HG03196 (cell line): Measurements from ENCODE around the gene BRAF.
"Not testable (repeated sequence)": the region's sequence is repeated elsewhere in the genome, so short reads cannot be mapped to it uniquely, and the experiment has no call there.

Experiments
- ATAC-seq: cut with Tn5 transposase; IDR thresholded peaks from one replicate; pipeline ENCODE4 v1.9.1; 2021; ENCODE audit not compliant: unreplicated experiment

The BRAF gene

DNA sequence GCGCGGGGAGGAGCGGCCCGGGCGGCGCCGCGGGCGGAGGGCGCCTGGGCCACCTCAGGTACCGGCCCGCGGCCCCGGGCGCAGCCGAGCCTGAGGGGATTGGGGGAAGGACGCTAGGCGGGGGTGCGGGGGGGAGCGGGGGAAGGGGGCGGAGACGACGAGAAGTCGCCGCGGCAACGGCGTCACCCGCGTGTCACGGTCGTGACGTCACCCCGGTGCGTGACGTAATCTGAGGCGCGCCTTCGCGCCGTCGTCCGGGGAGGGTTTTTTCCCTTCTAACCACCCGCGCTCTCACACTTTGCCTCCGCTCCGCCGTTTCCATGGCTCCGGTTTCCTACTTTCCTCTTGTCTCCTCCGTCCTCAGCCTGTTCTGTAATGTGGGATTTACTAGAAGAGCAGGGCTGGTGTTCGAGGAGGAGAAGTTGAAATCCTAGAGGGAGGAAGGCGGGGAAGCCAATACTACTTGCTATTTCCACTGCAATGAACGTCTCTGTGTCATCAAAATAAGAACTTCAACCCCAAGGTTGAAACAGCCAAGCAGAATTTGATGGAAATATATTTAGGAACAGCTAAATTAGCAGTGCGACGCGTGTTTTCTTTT, at the start of gene BRAF:
BRAF (minus strand) TSS at position 109 of the 601 bp plus-strand sequence. CDS start 226 bp downstream, outside the sequence.
- peak; percentile 41 for ATAC-seq

DNA sequence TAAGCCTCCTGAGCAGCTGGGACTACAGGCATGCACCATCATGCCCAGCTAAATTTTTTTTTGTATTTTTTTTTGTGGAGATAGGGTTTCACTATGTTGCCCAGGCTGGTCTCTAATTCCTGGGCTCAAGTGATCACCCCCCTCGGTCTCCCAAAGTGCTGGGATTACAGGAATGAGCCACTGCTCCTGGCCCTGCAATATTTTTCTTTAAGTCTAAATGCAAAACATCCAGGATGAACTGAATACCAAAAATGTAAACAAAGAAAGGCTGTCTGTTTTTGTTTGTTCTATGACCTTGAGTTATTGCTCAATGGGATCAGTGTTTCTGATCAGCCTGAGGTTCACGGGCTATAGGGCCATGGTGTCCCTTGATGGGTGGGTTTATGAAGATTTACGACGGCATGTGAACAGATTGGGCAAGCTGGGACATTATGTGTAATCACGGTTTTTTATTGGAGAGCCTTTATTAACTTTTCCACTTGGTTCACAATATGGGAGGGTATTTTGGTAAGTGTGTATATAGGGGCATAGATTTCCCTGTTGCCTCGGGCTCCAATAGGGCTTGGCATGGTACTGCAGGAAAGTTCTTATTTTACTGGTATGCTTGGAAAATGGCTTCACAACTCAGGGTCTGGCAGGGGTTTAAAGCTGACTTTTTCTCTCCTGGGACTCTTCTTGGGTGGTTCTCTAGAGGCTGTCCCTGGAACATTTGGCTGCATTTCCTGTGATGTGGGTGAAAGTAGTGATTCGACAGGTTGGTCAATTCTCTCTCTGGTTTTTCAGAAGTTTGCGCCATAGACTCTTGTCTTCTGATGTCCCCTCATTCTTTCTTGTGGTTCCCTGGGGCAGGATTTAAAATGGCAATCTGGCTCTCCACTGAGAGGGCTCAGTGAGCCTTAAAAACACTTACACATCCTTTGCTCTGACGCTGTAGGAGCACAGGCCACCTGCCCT, 48.4 kb upstream of the BRAF start:
- no peak for ATAC-seq

DNA sequence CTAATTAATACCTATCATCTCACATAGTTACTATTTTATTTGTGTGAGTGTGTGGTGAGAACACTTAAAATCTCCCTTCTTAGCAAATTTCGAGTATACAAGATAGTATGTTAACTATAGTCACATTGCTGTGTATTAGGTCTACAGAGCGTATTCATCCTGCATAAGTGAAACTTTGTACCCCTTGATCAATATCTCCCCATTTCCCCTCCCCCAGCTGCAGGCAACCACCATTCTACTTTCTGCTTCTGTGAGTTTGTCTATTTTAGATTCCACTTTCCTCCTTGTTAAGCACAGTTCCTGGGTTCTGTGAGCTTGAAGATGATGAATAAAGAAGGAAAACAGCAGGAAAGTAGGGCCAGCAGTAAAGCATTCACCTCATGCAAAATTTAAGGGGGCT, 47.6 kb upstream of the BRAF start:
- ATAC-seq: no peak

DNA sequence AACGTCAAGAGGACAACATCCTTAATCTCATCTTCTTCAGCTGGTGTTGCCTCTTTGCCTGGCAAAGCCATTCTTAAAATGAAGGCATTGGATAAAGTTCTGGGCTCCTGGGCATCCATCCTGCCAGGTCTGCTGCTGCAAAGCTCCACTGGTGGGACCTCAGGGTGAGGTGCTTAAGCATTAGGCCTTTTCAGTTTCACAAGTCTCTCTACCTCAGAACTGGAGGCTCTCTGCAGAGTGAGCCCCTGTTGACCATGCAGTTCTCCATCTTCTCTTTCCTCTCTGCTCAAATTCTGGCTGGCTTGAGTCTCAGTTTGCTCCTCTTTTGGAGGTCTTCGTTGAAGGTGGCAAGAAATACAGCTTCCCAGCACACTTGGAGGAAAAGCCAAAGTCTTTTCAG, 42.7 kb upstream of the BRAF start:
- no peak for ATAC-seq

DNA sequence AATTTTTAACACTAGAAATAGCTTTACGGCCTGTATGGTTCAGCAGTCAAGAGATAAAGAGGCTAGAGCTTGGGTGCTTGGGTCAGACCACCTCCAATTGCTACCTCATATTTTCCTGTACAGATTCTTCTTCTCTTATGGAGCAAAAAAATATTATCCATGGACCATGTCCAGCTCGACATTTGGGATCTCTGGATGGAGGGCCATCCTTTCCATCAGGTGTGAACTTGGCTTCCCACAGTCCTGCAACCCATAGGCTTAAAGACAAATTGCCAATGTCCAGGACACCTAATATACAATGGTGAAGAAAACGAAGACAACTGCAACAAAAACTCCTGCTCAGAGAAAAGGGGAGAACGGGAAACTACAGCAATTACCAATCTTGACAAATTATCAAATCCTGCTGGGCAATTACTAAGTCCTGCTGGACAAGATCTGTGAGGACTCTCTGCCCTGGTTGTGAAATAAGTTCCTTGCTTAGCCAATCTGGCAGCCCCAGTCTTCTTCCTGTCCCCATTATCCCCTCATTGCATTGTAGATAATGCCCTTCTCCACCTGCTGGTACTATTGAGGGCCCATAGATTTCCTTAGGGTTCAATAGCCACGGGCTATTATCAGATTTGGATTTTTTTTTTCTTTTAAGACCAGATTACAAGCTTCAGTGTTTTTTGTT, 42.0 kb upstream of the BRAF start:
- no peak for ATAC-seq

DNA sequence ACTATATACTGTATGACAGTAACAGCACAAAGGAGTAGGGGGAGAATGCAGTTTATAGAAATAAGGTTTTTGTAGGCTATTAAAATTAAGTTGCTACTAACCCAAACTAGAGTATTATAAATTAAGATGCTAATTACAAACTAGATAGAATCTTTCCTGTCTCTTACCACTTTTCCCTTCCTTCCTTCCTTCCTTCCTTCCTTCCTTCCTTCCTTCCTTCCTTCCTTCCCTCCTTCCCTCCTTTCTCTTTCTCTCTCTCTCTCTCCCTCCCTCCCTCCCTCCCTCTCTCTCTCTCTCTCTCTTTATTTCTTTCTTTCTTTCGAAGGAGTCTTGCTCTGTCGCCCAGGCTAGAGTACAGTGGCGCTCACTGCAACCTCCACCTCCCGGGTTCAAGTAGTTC, 36.4 kb upstream of the BRAF start:
- no peak for ATAC-seq

DNA sequence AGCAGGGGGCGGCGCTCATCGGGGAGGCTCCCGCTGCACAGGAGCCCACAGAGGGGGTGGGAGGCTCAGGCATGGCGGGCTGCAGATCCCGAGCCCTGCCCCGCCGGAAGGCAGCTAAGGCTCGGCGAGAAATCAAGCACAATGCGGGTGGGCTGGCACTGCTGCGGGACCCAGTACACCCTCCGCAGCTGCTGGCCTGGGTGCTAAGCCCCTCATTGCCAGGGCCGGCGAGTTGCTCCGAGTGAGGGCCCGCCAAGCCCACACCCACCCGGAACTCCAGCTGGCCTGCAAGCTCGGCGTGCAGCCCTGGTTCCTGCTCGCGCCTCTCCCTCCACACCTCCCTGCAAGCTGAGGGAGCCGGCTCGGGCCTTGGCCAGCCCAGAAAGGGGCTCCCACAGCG, 32.3 kb upstream of the BRAF start:
- not testable (repeated sequence) for ATAC-seq

DNA sequence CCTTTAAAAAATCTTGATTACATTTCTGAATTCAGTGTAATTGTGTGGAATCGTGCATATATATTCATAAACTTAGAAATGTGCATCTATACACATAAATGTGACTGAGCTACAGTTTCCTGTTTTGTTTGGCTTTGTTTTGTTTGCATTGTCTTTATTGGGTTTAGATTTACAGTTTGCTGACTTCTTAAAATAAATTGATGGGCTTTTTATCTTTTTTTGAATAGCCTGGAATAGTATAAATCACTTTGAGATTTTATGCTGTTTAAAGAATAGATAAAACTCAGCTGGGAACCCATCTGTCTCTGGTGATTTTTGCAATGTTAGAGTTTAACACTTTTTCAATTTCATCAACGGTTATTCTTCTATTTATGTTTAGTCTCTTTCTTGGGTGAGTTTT, 21.2 kb upstream of the BRAF start:
- ATAC-seq: no peak

DNA sequence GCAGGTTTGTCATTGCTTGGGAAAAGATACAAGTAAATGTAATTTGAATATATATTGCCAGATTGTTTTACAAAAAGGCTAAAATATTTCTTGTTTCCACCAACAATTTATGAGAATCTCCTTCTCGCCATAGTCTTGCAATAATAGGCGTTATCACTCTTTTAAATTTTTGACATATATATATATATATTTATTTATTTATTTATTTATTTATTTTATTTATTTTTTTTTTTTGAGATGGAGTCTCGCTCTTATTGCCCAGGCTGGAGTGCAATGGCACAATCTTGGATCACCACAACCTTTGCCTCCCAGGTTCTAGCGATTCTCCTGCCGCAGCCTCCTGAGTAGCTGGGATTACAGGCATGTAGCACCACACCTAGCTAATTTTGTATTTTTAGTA, 17.5 kb upstream of the BRAF start:
- not testable (repeated sequence) for ATAC-seq

DNA sequence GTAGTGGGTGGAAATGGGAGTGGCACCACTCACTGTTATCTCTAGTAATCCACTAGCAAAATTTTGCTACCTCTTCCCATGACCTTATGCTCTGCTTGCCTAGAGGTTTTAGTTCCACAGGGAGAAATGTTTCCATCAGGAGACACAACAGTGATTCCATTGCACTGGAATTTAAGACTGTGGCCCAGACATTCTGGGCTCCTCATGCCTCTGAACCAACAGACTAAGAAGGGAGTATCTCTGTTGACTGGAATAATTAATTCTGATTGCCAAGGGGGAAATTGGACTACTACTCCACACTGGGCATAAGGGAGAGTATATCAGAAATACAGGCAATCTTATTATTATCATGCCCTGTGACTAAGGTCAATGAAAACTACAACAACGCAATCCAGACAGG, 16.2 kb upstream of the BRAF start:
- ATAC-seq: no peak

DNA sequence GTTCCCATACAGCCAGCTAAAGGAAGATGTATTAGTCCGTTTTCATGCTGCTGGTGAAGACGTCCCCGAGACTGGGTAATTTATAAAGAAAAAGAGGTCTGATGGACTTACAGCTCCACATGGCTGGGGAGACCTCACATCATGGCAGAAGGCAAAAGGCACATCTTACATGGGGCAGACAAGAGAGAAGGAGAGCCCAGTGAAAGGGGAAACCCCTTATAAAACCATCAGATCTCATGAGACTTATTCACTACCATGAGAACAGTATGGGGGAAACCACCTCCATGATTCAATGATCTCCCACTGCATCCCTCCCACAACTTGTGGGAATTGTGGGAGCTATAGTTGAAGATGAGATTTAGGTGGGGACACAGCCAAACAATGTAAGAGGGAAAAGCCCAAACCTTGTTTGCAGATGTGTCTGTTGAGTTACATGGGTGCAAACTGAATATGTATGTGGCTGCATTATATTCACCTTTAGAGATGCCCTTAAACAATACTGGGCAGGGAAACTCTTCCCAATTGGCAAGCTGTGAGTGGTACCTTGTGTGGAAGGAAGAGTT, 13.1 kb upstream of the BRAF start:
- no peak for ATAC-seq

DNA sequence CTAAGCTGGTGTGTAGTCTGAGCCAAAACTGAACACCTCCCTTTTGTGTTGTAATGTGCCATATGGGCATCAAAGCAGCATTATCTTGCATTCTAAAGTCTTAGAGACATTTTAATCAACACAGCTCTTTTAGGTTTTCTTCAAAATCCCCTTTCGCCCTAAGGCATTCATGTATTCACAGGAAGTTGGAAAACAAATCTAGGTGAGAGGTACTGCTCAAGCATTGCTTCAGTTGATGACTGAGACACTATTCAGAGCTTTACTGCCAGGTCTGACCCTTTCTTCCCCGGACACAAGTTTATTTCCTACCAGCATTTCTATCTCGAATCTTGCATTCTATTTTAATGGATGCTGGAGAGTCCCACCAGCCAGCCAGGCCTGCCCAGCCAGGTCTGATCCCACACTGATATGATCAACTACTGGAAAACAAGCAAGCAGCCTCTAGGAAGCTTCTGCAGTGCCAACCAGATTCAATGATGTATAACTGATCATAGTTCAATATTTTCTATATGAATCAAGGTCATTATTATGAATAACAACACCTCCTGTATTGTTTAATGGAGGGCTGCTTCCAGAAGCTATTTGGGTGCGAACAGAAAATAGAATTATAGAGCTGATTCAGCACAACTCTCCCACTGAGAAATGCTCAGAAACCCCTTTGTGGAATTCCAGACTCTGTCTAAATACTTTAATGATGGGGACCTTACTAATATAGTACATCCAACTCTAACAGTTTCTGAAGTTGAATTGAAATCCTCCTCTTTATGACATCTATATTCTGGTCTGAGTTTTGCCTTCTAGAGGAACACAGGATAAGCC, 4.0 kb upstream of the BRAF start:
- no peak for ATAC-seq

DNA sequence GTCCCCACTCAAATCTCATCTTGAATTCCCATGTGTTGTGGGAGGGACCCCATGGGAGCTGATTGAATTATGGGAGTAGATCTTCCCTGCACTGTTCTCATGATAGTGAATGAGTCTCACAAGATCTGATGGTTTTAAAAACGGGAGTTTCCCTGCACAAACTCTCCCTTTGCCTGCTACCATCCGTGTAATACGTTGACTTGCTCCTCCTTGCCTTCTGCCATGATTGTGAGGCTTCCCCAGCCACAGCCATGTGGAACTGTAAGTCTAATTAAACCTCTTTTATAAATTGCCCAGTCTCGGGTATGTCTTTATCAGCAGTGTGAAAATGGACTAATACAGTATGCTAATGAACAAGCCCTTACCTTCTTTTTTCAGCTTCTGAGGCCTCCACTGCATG, 3.2 kb upstream of the BRAF start:
- ATAC-seq: not testable (repeated sequence)

DNA sequence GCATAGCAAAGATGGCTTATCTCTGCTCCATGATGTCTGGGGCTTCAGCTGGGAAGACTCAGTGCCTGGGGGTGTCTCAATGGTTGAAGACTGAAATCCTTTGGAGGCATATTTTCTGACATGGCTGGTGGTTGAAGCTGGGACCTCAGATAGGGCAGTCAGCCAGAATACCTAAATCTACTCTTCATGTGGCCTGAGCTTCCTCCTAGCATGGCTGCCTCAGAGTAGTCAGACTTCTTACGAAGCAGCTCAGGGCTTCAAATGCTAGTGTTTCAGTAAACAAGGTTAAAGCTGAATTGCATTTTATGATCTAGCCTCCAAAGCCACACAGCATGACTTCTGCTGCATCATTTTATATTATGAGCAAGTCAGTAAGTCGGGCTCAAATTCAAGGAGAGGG, 2.6 kb upstream of the BRAF start:
- ATAC-seq: no peak

DNA sequence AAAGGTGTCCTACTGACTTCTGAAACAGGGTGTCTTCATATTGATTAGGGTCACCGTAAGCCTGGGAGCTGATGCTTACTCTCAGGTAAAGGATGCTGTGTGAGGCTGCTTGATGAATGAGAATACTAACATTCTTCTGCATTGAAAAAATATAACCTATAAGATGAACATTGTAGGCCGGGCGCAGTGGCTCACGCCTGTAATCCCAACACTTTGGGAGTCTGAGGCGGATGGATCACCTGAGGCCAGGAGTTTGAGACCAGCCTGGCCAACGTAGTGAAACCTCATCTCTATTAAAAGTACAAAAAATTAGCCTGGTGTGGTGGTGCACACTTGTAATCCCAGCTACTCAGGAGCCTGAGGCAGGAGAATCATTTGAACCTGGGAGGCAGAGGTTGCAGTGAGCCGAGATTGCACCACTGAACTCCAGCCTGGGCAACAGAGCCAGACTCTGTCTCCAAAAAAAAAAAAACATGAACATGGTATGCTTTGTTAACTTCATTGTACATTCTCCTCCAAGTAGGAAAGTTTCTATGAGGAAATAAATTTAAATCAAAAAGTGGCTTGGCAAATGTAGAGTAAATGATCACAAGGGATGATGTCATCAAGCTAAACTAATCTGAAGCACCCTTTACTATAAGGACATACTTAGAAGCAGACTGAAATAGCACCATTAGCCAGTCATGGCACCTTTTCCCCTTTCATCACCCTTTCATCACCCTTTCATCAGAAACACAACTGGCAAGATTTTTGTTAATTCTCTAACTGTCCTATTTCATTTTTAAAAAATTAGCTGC, 1.5 kb upstream of the BRAF start:
- no peak for ATAC-seq

DNA sequence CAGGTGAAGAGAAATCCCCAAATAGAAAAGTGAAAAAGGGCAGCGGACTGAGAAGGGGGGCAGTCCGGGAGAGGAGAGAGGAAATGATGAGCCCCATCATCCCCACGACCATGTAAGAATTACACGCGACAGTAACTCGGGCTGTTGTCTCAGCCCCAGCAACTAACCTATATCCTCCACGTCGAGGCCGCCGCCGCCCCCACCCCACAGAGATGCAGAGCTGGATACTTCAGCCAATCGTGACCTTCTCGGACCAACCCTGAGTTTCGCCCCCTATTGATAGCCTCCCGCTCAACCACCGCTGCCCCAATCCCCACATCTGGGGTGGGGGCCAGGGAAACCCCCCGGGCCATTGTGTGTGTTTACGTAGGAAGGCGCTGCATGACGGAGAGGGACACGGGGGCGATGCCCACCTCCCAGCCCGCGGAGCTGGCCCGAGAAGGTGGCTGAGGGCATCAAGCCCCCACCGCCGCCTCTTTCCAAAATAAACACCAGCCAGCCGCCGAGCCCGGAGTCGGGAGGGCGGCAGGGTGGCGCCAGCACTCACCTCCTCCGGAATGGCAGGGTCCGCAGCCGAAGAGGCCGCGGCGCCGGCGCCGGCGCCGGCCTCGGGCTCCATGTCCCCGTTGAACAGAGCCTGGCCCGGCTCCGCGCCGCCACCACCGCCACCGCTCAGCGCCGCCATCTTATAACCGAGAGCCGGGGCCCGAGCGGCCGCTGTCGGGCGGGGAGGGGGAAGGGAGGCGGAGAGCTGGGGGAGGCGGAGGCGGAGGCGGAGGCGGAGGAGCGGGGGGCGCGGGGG, 509 bp downstream of the BRAF start:
- ATAC-seq: peak; percentile 85

DNA sequence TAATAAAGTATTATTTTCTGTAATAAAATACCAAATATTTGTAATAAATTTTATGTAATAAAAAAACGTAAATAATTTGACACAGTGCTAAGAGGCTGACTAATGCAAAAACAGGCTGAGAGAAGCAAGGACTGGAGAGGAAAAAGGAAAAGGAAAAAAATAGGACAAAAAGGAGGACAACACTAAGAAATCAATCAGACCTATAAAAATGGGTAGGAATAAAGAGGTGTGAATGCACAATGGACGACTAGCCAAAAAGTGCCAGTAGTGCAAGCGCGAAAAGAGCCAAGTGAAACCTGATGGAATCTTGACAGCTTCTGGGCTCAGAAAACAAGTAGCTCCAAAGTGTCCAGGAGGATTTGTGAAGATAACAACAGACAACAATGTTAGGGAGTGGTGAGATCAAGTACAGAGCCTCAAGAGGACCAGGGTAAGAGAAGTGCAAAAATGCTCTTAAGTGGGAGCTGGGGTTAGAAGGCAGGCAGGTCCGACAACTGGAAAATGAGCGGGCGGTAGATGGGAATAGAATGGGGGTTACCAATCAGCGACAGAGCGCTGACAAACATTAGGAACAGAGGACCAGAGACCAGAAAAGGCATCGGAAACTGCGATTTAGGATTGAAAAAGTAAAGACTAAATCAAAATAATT, 1.2 kb downstream of the BRAF start:
- ATAC-seq: peak; percentile 5

DNA sequence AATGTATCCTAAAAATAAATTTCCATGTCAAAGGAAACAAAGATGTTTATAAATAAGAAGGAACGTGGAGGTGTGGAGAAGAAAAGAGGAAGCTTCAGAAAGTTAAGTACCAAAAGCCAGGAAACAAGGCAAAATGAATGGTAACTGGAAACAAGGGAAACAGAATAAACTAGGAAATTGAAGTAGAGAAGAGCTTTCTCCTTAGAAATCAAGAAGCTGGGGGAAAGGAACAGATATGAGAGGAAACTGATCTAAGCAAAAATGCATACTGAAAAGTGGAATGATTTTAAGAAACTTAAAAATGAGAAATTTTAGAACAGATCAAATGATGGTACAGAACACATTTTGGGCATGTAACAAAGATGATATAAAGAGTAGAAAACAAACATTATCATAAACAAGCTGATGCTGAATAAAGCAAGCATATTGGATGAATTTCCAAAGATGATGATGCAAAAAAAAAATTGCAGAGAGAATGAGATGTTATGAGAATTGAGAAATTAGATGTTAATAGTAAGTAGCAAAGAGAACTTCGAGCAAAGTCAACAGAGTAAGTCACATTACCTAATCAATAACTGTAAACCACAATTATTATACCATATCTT, 1.9 kb downstream of the BRAF start:
- ATAC-seq: no peak
